ENCODE measurements around the gene ZSWIM8. TPM values are rescaled to one million over a fixed set of nuclear protein-coding genes. Genes with fewer than 3 reads are reported as not detected.

The ZSWIM8 gene
- total and polyA plus RNA-seq, 2 of the 8 experiments (the other 6 are each of a cell fraction or from before 2014, with no cell fraction given): 44.7 to 99.7 TPM

DNA sequence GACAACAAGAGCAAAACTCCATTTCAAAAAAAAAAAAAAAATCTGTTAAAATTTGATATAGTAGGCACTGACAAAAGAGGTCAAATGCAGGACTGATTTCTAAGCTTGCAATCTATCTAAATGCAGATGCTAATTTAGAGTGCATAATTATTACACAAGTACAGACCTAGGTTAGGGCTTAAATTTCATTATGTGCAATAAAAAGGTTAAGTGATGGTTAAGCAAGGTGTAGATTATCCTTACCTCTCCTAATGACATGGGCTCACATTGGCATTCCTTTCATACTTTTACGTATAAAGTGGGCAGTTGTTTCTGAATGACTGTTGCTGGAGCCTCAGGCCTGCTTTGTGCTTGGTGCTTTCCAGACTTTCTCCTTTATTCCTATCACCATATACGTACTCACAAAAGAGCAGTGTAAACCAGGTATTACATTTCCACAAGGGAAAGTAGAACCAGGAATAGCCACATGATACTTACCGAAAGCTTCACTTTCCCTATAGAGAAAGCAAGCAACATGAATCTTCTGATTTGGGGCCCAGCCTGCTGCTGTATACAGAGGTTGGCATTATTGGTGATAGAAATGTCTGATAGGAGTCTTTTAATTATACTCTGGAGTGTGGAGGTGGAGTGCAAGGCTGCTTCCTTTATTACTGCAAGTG, 5.7 kb upstream of the ZSWIM8 start:
- Histone ChIP-seq H3K14ac (ENCODE audit: insufficient read length) (no peak overlapping the region), H2BK120ac (replicated peaks; ENCODE audit: low read depth, low read length) (no peak overlapping the region), H3K79me2 (ENCODE audit: control insufficient read depth in 1 of 2, insufficient read depth in 2 of 2, low read length in 2 of 2) (peaks cover 6 to 44% of the 10 kb centered on the region in 2 experiments; a peak in 3 of 4 replicates), H3K36me3 (ENCODE audit: control insufficient read depth in 2 of 4, insufficient read depth in 4 of 4, low read length in 3 of 4) (peaks cover 0 to 42% (median 10%) of the 10 kb centered on the region in 4 experiments; a peak in 6 of 8 replicates), H3K79me1 (ENCODE audit: low read depth, low read length) (peaks cover 2% of the 10 kb centered on the region; the same call in 1 of the 2 replicates), H2BK12ac (ENCODE audit: low read depth, low read length) (no peak overlapping the region), H2BK15ac (ENCODE audit: low read length) (no peak overlapping the region), H2AFZ (ENCODE audit: low read length) (no peak overlapping the region), H3K27me3 (replicated peaks in 1 of 4; ENCODE audit: control insufficient read depth in 3 of 4, extremely low read depth in 1 of 4, insufficient read depth in 3 of 4, low read length in 3 of 4) (no peaks in the 10 kb centered on the region; a peak in 1 of 7 replicates), H3K27ac (ENCODE audit: low read depth, low read length) (no peak overlapping the region), H2AK5ac (ENCODE audit: low read depth, low read length) (no peak overlapping the region), H3K23me2 (ENCODE audit: low read depth, low read length) (no peaks in the 10 kb centered on the region; the same call in 1 of the 2 replicates), H4K91ac (replicated peaks; ENCODE audit: insufficient read length, low read length) (no peak overlapping the region), H4K5ac (ENCODE audit: insufficient read length, low read depth, low read length) (no peak overlapping the region), H3K4me3 (ENCODE audit: extremely low read depth in 1 of 4, insufficient read depth in 2 of 4, low read depth in 3 of 4, low read length in 4 of 4) (no peak overlapping the region), H2BK5ac (ENCODE audit: low read depth, low read length) (no peak overlapping the region), H2BK20ac (ENCODE audit: low read length) (no peak overlapping the region), H3K56ac (replicated peaks; ENCODE audit: insufficient read length, low read depth, low read length) (no peak overlapping the region), H3K23ac (ENCODE audit: insufficient read length) (no peak overlapping the region), H3K4me1 (replicated peaks in 1 of 4; ENCODE audit: control insufficient read depth in 3 of 4, insufficient read depth in 4 of 4, low read length in 3 of 4) (peaks cover 0 to 5% (median 4%) of the 10 kb centered on the region in 4 experiments; a peak in 3 of 7 replicates), H4K8ac (ENCODE audit: extremely low read depth, insufficient read depth, low read length) (no peak overlapping the region), H4K20me1 (replicated peaks in 1 of 2; ENCODE audit: control insufficient read depth in 1 of 2, insufficient read depth in 2 of 2, low read length in 2 of 2) (peaks cover 2 to 6% of the 10 kb centered on the region in 2 experiments), H3K9ac (replicated peaks in 1 of 4; ENCODE audit: extremely low read depth in 1 of 4, low read depth in 3 of 4, low read length in 3 of 4) (peak overlapping the region in 1 of 4 experiments; percentile 9; a peak in 2 of 7 replicates), H3K4ac (replicated peaks; ENCODE audit: insufficient read length, low read depth, low read length) (no peak overlapping the region), H3K9me3 (ENCODE audit: insufficient read depth in 2 of 2, low read depth in 1 of 2, low read length in 1 of 2) (no peaks in the 10 kb centered on the region), H3K18ac (ENCODE audit: extremely low read depth, low read length) (no peak overlapping the region), H3K4me2 (ENCODE audit: insufficient read depth in 1 of 2, low read depth in 2 of 2, low read length in 2 of 2) (no peak overlapping the region; a peak in 1 of 4 replicates)
- DNase-seq (ENCODE audit: low read depth in 1 of 2, low spot score in 2 of 2) (no peak), FAIRE-seq (no peak)
- ChIA-PET POLR2A (ENCODE audit: partially characterized antibody) (interaction anchor here (0.6 to 2.1 kb wide), 9 partner anchors 10 to 1425 kb away, joined by 3 to 8 read pairs (median 4); partner anchors contain the start of gene DNAJB12), CTCF (ENCODE audit: partially characterized antibody) (interaction anchor here (0.7 to 1.6 kb wide), 3 partner anchors 16 to 1733 kb away, joined by 3 to 6 read pairs (median 4); no protein-coding TSS in a partner anchor)
- 88% methylated on average over 3 of the region's 3 CpGs; no CpG with 5 or more reads in 1 of the 2 experiments for WGBS, 2 experiments (ENCODE audit: extremely low coverage in 1 of 2, insufficient coverage in 1 of 2, insufficient read length in 1 of 2, insufficient replicate concordance in 2 of 2, low coverage in 1 of 2, low lambda C conversion rate in 2 of 2, missing lambda C conversion rate in 1 of 2)
- TF ChIP-seq, protein P1, sequence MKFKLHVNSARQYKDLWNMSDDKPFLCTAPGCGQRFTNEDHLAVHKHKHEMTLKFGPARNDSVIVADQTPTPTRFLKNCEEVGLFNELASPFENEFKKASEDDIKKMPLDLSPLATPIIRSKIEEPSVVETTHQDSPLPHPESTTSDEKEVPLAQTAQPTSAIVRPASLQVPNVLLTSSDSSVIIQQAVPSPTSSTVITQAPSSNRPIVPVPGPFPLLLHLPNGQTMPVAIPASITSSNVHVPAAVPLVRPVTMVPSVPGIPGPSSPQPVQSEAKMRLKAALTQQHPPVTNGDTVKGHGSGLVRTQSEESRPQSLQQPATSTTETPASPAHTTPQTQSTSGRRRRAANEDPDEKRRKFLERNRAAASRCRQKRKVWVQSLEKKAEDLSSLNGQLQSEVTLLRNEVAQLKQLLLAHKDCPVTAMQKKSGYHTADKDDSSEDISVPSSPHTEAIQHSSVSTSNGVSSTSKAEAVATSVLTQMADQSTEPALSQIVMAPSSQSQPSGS (IDR thresholded peaks at IDR 0.05; ENCODE audit: low read length): no peak
- TF ChIP-seq POLR2A (IDR thresholded peaks at IDR 0.05; ENCODE audit: control extremely low read depth in 1 of 2, low read depth in 2 of 2, low read length in 2 of 2) (no peak), NANOG (IDR thresholded peaks at IDR 0.05; ENCODE audit: insufficient read depth, low read depth, low read length, poor library complexity, severe bottlenecking) (no peak), SIX5 (IDR thresholded peaks at IDR 0.05; ENCODE audit: low read depth, low read length) (no peak), EGR1 (IDR thresholded peaks at IDR 0.05; ENCODE audit: borderline replicate concordance, low read depth, low read length) (no peak), BACH1 (IDR thresholded peaks at IDR 0.05; ENCODE audit: low read length) (no peak), TBP (IDR thresholded peaks at IDR 0.05; ENCODE audit: low read depth, low read length) (no peak), EP300 (IDR thresholded peaks at IDR 0.05; ENCODE audit: borderline replicate concordance in 1 of 2, low read depth in 2 of 2, low read length in 2 of 2) (no peak), RFX5 (IDR thresholded peaks at IDR 0.05; ENCODE audit: borderline replicate concordance, low read depth, low read length) (no peak), SP2 (IDR thresholded peaks at IDR 0.05; ENCODE audit: low read length) (no peak), FOSL1 (IDR thresholded peaks at IDR 0.05; ENCODE audit: insufficient read depth, low read depth, low read length) (no peak)
